K562 (cell line): ENCODE results near the gene WWOX. TPM values are rescaled to one million over a fixed set of nuclear protein-coding genes. Genes with fewer than 3 reads are reported as not detected.

Experiments
- CBX5 ChIP-seq: IDR thresholded peaks from 2 replicates; pipeline ENCODE4 v1.6.1; 2014; ENCODE audit warnings: low read depth, borderline replicate concordance
- CEBPB ChIP-seq: fragments of 450-650 bp; IDR thresholded peaks from 2 replicates; pipeline ENCODE4 v1.6.1; 2016; ENCODE audit warnings: missing genetic modification characterization, missing compliant biosample characterization
- CLOCK ChIP-seq: fragments of 250-450 bp; sonication (Bioruptor Pico); IDR thresholded peaks from 2 replicates; pipeline ENCODE4 v1.4.0; 2020; ENCODE audit warnings: mild to moderate bottlenecking, moderate library complexity, borderline replicate concordance
- CREBBP ChIP-seq: IDR thresholded peaks from one replicate; pipeline ENCODE4 v1.6.1; 2012; ENCODE audit warnings: low read depth, mild to moderate bottlenecking, control low read depth, inconsistent platforms, low read length
- CREM ChIP-seq: IDR thresholded peaks from 2 replicates; pipeline ENCODE4 v1.6.1; 2014; ENCODE audit warnings: antibody characterized with exemption, low read depth
- HDAC8 ChIP-seq: fragments of 450-650 bp; IDR thresholded peaks from 2 replicates; pipeline ENCODE4 v1.6.1; 2016; ENCODE audit warnings: mild to moderate bottlenecking, missing genetic modification characterization, moderate library complexity, missing compliant biosample characterization
- HMBOX1 ChIP-seq: sonication (generic); IDR thresholded peaks from 2 replicates; pipeline ENCODE4 v1.6.1; 2016
- IRF2 ChIP-seq: sonication (generic); formaldehyde crosslinking; IDR thresholded peaks from 2 replicates; pipeline ENCODE4 v1.8.1; 2022; ENCODE audit warnings: mild to moderate bottlenecking, missing genetic modification reagents
- PHF8 ChIP-seq: fragments of 200-600 bp; sonication (generic); IDR thresholded peaks from 2 replicates; pipeline ENCODE4 v1.6.1; 2012; ENCODE audit warnings: mixed run types, mild to moderate bottlenecking, inconsistent platforms, low read length, moderate library complexity, borderline replicate concordance
- SAP30 ChIP-seq: fragments of 200-600 bp; sonication (generic); IDR thresholded peaks from 2 replicates; pipeline ENCODE4 v1.6.1; 2012; ENCODE audit warnings: borderline replicate concordance, low read depth, mild to moderate bottlenecking, moderate library complexity, low read length, control low read depth, inconsistent platforms; ENCODE audit not compliant: insufficient read depth, poor library complexity, severe bottlenecking
- SIRT6 ChIP-seq: IDR thresholded peaks from one replicate; pipeline ENCODE4 v1.6.1; 2012; ENCODE audit warnings: low read depth, mild to moderate bottlenecking, control low read depth, inconsistent platforms, low read length, moderate library complexity
- SMAD4 ChIP-seq: fragments of 250-450 bp; sonication (Bioruptor Pico); conservative IDR thresholded peaks from 2 replicates; pipeline ENCODE4 v1.8.0; 2021; ENCODE audit warnings: inconsistent platforms, mild to moderate bottlenecking, moderate library complexity
- SRSF3 ChIP-seq: fragments of 200-400 bp; formaldehyde crosslinking; IDR thresholded peaks from 2 replicates; pipeline ENCODE4 v1.6.1; 2016; ENCODE audit warnings: mild to moderate bottlenecking, low read length, moderate library complexity; ENCODE audit not compliant: insufficient read depth
- TCF3 ChIP-seq: sonication (generic); formaldehyde crosslinking; IDR thresholded peaks from 2 replicates; pipeline ENCODE4 v1.4.0; 2020; ENCODE audit warnings: mild to moderate bottlenecking, missing genetic modification reagents
- TFE3 ChIP-seq: fragments of 450-650 bp; formaldehyde crosslinking; IDR thresholded peaks from 2 replicates; pipeline ENCODE4 v1.4.0; 2020; ENCODE audit warnings: mild to moderate bottlenecking, mixed read lengths
- ZBTB5 ChIP-seq: fragments of 450-650 bp; IDR thresholded peaks from 2 replicates; pipeline ENCODE4 v1.6.1; 2017; ENCODE audit warnings: antibody characterized with exemption
- ZFP36 ChIP-seq: fragments of 150-350 bp; IDR thresholded peaks from 2 replicates; pipeline ENCODE4 v1.6.1; 2018; ENCODE audit warnings: low read length, low read depth; ENCODE audit not compliant: partially characterized antibody
- ZNF707 ChIP-seq: fragments of 250-450 bp; sonication (Bioruptor Pico); conservative IDR thresholded peaks from 2 replicates; pipeline ENCODE4 v1.8.0; 2022; ENCODE audit warnings: inconsistent platforms, mild to moderate bottlenecking, moderate library complexity
- ZNF766 ChIP-seq: fragments of 200-800 bp; sonication (Bioruptor generic); conservative IDR thresholded peaks from 2 replicates; pipeline ENCODE4 v1.6.1; 2016; ENCODE audit warnings: missing genetic modification characterization, missing compliant biosample characterization
- ZNF830 ChIP-seq: fragments of 250-450 bp; sonication (Bioruptor Pico); IDR thresholded peaks from 2 replicates; pipeline ENCODE4 v1.5.0; 2021; ENCODE audit warnings: mild to moderate bottlenecking
- polyA plus RNA-seq, 8 experiments: library from polyadenylated mRNA; depleted of rRNA in 4 of 8; stranded (reverse) in 5 of 8; unstranded in 3 of 8; fragments of >200 nt; fragmentation: Nextera tagmentation in 2 of 8; fragmentation: Illumina TruSeq in 1 of 8; extraction: Ambion mirVana in 2 of 8; extraction: Trizol in 1 of 8; gene quantifications; 2 replicates each; pipeline versions ENCODE4 v1.2.1 to v1.2.3, GENCODE V29; 2011 to 2014; ENCODE audit warnings: inconsistent platforms in 1 of 8, missing spikeins in 1 of 8
- total RNA-seq, 7 experiments: library from RNA; depleted of rRNA in 6 of 7; stranded (reverse); fragments of >200 nt in 6 of 7; fragmentation: Illumina TruSeq in 2 of 7; extraction: Trizol in 2 of 7; gene quantifications; 2 replicates each; pipeline versions ENCODE4 v1.2.1 to v1.2.3, GENCODE V29; 2011 to 2021; ENCODE audit warnings: low replicate concordance in 1 of 7

The WWOX gene
- total and polyA plus RNA-seq, 9 of the 15 experiments (the other 6 are each of a cell fraction or from before 2014, with no cell fraction given), result 1.6 to 22.7 (median 8.1) TPM

GRCh38 chr16:78389009-78389498 is 289.6 kb downstream of the WWOX start (continued):
- no peak for TF ChIP-seq ZNF766 (CRISPR knock-in tag)
- TF ChIP-seq CREM, result no peak
- TF ChIP-seq SRSF3, result no peak
- TF ChIP-seq CLOCK (CRISPR knock-in tag), result no peak
- no peak for TF ChIP-seq ZNF830 (CRISPR knock-in tag)
- TF ChIP-seq CEBPB (tag), result peak; percentile 49
- no peak for TF ChIP-seq TFE3 (CRISPR knock-in tag)
- TF ChIP-seq SMAD4, result peak; percentile 67
- peak; percentile 81 for TF ChIP-seq TCF3 (CRISPR knock-in tag)
- TF ChIP-seq ZBTB5, result no peak
- TF ChIP-seq CBX5, result no peak
- no peak for TF ChIP-seq PHF8
- TF ChIP-seq ZNF707 (CRISPR knock-in tag), result no peak
- no peak for TF ChIP-seq IRF2 (CRISPR knock-in tag)
- TF ChIP-seq ZFP36, result no peak
- no peak for TF ChIP-seq SIRT6
- TF ChIP-seq HDAC8 (tag), result no peak
- TF ChIP-seq HMBOX1, result no peak
- TF ChIP-seq CREBBP, result no peak
- no peak for TF ChIP-seq SAP30
